Hepatocyte (in vitro differentiated cells): ENCODE measurements around the gene NCOA4. TPM values are rescaled to one million over a fixed set of nuclear protein-coding genes. Genes with fewer than 3 reads are reported as not detected.

Source experiments
- DNase-seq: peaks from one replicate; pipeline ENCODE4 v3.0.0-alpha.2; 2016; ENCODE audit warnings: low spot score
- H2AFZ ChIP-seq: fragments of 200-600 bp; sonication (generic); 2 replicates; pipeline ENCODE4 v1.6.0; 2016; ENCODE audit warnings: antibody characterized with exemption, mild to moderate bottlenecking
- H3K27ac ChIP-seq: fragments of 200-600 bp; sonication (generic); 2 replicates; pipeline ENCODE4 v1.5.1; 2016; ENCODE audit warnings: mild to moderate bottlenecking
- H3K27me3 ChIP-seq: fragments of 200-600 bp; sonication (generic); 2 replicates; pipeline ENCODE4 v1.6.1; 2016
- H3K36me3 ChIP-seq: fragments of 200-600 bp; sonication (generic); replicated peaks from 2 replicates; pipeline ENCODE4 v1.5.1; 2016; ENCODE audit warnings: low read depth; ENCODE audit not compliant: insufficient read depth
- H3K4me1 ChIP-seq: fragments of 200-600 bp; sonication (generic); 2 replicates; pipeline ENCODE4 v1.5.1; 2016; ENCODE audit warnings: mild to moderate bottlenecking, moderate library complexity; ENCODE audit not compliant: insufficient read depth
- H3K4me2 ChIP-seq: fragments of 200-600 bp; sonication (generic); 2 replicates; pipeline ENCODE4 v1.6.0; 2016
- H3K4me3 ChIP-seq: fragments of 200-600 bp; sonication (generic); 2 replicates; pipeline ENCODE4 v1.5.1; 2016; ENCODE audit warnings: mild to moderate bottlenecking
- H3K79me2 ChIP-seq: fragments of 200-600 bp; sonication (generic); 2 replicates; pipeline ENCODE4 v1.6.0; 2017; ENCODE audit warnings: mild to moderate bottlenecking
- H3K9me2 ChIP-seq: fragments of 200-600 bp; sonication (generic); replicated peaks from 2 replicates; pipeline ENCODE4 v1.6.0; 2017; ENCODE audit warnings: mild to moderate bottlenecking; ENCODE audit not compliant: insufficient read depth
- H3K9me3 ChIP-seq: fragments of 200-600 bp; sonication (generic); 2 replicates; pipeline ENCODE4 v1.5.1; 2016; ENCODE audit warnings: low read depth, mild to moderate bottlenecking
- H4K20me1 ChIP-seq: fragments of 200-600 bp; sonication (generic); 2 replicates; pipeline ENCODE4 v1.6.0; 2016; ENCODE audit warnings: mild to moderate bottlenecking; ENCODE audit not compliant: insufficient read depth, poor library complexity, severe bottlenecking
- EZH2 ChIP-seq: fragments of 200-600 bp; sonication (generic); IDR thresholded peaks from 2 replicates; pipeline ENCODE4 v1.6.1; 2016; ENCODE audit warnings: antibody characterized with exemption, mild to moderate bottlenecking, borderline replicate concordance
- EZH2phosphoT487 ChIP-seq: fragments of 200-600 bp; sonication (generic); IDR thresholded peaks from one replicate; pipeline ENCODE4 v1.6.1; 2018; ENCODE audit warnings: antibody characterized with exemption, mild to moderate bottlenecking, low read depth, moderate library complexity; ENCODE audit not compliant: unreplicated experiment, severe bottlenecking
- WGBS: methylation state at CpG from one replicate; pipeline ENCODE4 v1.1.6; 2016; ENCODE audit warnings: low lambda C conversion rate; ENCODE audit errors: missing lambda C conversion rate; 5-methylcytosine and 5-hydroxymethylcytosine counted together
- polyA plus RNA-seq: library from polyadenylated mRNA; unstranded; fragments of >200 nt; fragmentation: Nextera tagmentation; extraction: Ambion mirVana; gene quantifications from 2 replicates; pipeline ENCODE4 v1.2.1, GENCODE V29; 2016
- total RNA-seq: library from RNA; depleted of rRNA; stranded (reverse); fragments of >200 nt; gene quantifications from 2 replicates; pipeline ENCODE4 v1.2.3, GENCODE V29; 2014
- TF ChIP-seq, protein P1 (sequence below): fragments of 200-600 bp; sonication (generic); IDR thresholded peaks from 2 replicates; pipeline ENCODE4 v1.5.1; 2016; ENCODE audit warnings: antibody characterized with exemption, mild to moderate bottlenecking; ENCODE audit not compliant: poor library complexity

NCOA4 gene
- total and polyA plus RNA-seq, 2 experiments from 2014 or later, result 81.8 to 171 TPM

DNA sequence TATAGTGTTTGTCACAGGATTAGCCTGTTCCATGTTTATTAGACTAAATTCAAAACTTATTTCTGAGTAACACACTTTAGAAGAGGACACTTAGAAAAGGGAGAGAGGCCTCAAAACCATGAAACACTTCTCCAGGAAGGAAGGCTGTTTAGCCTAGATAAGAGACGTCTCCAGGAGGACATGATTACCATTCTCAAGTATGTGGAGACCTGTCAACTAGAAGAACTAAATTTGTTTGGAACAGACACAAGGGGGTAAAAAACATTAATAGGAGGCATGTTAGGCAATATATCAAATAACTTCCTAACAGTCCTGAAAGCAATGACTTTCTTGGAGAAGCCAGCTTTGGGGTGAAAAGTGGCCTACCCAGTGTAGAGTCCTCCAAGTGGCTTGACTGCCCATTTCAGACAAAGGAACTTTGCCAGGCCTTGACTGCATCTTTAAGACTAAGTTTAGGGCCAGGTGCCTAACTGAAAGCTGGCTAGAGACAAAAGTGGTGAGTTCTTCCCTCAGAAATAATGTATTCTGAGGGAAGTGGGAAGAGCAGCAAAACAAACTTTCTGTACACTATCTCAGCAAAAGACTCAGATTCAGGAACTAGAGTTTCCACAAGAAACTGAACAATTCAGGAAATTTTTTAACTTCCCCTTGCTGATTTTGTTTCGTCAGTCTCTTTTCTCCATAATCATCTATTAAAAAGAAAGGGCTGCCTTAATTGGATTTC is 11.8 kb downstream of the NCOA4 start:
- TF ChIP-seq EZH2phosphoT487, result no peak
- no peak for TF ChIP-seq EZH2
- TF ChIP-seq, protein P1, sequence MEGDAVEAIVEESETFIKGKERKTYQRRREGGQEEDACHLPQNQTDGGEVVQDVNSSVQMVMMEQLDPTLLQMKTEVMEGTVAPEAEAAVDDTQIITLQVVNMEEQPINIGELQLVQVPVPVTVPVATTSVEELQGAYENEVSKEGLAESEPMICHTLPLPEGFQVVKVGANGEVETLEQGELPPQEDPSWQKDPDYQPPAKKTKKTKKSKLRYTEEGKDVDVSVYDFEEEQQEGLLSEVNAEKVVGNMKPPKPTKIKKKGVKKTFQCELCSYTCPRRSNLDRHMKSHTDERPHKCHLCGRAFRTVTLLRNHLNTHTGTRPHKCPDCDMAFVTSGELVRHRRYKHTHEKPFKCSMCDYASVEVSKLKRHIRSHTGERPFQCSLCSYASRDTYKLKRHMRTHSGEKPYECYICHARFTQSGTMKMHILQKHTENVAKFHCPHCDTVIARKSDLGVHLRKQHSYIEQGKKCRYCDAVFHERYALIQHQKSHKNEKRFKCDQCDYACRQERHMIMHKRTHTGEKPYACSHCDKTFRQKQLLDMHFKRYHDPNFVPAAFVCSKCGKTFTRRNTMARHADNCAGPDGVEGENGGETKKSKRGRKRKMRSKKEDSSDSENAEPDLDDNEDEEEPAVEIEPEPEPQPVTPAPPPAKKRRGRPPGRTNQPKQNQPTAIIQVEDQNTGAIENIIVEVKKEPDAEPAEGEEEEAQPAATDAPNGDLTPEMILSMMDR, result no peak
- Histone ChIP-seq H3K4me3 (no peak overlapping the region), H4K20me1 (peaks cover 88% of the 10 kb centered on the region), H3K27ac (peak overlapping the region; percentile 38), H3K36me3 (no peaks in the 10 kb centered on the region), H3K27me3 (no peaks in the 10 kb centered on the region), H3K79me2 (peaks cover 95% of the 10 kb centered on the region), H3K4me1 (peaks cover 31% of the 10 kb centered on the region), H3K4me2 (peak overlapping the region; percentile 44), H3K9me2 (no peaks in the 10 kb centered on the region), H3K9me3 (no peaks in the 10 kb centered on the region), H2AFZ (no peak overlapping the region)
- WGBS, result 59% methylated on average over 2 of the region's 2 CpGs
- no peak for DNase-seq

DNA sequence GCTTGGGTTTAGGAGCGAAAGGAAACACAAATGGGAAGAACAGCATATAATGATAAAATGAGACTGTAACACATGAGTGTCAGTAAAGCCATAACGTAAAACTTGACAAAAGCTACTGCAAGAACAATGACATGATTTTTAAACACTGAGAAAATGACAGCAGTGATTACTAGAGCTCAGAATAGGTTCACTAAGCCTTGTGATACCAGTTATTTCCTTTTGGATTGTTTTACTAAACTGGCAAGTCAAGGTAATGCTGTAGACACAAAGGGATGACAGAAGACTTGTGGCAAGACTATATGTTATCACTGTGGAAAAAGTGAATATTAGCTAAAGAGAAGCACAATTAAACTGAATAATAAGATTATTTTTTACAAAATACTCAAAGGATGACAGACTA is 12.7 kb downstream of the NCOA4 start:
- Histone ChIP-seq H3K4me2 (no peak overlapping the region), H3K27me3 (no peaks in the 10 kb centered on the region), H3K4me1 (peaks cover 29% of the 10 kb centered on the region), H3K9me2 (no peaks in the 10 kb centered on the region), H3K79me2 (peaks cover 98% of the 10 kb centered on the region), H2AFZ (no peak overlapping the region), H4K20me1 (peaks cover 82% of the 10 kb centered on the region), H3K27ac (no peak overlapping the region), H3K9me3 (no peaks in the 10 kb centered on the region), H3K4me3 (no peak overlapping the region), H3K36me3 (no peaks in the 10 kb centered on the region)
- TF ChIP-seq, protein P1, result no peak
- TF ChIP-seq EZH2 (no peak), EZH2phosphoT487 (no peak)
- DNase-seq, result no peak
- 93% methylated on average over 2 of the region's 2 CpGs for WGBS

DNA sequence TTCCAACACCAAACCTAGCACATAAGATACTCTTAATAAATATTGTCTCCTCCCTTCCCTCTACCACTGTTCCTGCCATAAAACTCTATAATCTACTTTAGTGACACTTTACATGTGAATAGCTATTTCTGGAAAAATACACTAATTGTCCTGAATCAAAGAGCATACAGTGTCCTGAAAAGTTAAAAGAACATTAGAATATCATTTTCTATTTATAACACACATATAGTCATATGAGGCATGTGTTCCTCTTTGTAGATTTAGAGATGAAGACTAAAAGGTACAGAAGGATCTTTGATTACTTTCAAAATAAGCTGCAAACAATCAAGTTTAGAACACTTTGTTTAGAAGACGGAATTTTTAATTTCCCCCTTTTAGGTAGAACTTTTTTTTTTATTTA is 13.6 kb downstream of the NCOA4 start:
- Histone ChIP-seq H2AFZ (no peak overlapping the region), H4K20me1 (peaks cover 72% of the 10 kb centered on the region), H3K4me1 (peaks cover 23% of the 10 kb centered on the region), H3K27me3 (no peaks in the 10 kb centered on the region), H3K27ac (no peak overlapping the region), H3K4me3 (no peak overlapping the region), H3K4me2 (no peak overlapping the region), H3K9me2 (no peaks in the 10 kb centered on the region), H3K79me2 (peaks cover 92% of the 10 kb centered on the region), H3K9me3 (no peaks in the 10 kb centered on the region), H3K36me3 (no peaks in the 10 kb centered on the region)
- TF ChIP-seq EZH2 (no peak), EZH2phosphoT487 (no peak)
- TF ChIP-seq, protein P1, result no peak
- 97% methylated on average over 1 of the region's 1 CpG for WGBS
- DNase-seq, result no peak
